SH-SY5Y (cell line): ENCODE data around the gene PLXNB1.

Experiments
- GATA2 ChIP-seq: IDR thresholded peaks from 2 replicates; pipeline ENCODE4 v1.6.1; 2011; ENCODE audit warnings: mild to moderate bottlenecking, low read depth, low read length
- GATA3 ChIP-seq: IDR thresholded peaks from 2 replicates; pipeline ENCODE4 v1.6.1; 2011; ENCODE audit warnings: low read depth, mild to moderate bottlenecking, low read length, moderate library complexity

DNA sequence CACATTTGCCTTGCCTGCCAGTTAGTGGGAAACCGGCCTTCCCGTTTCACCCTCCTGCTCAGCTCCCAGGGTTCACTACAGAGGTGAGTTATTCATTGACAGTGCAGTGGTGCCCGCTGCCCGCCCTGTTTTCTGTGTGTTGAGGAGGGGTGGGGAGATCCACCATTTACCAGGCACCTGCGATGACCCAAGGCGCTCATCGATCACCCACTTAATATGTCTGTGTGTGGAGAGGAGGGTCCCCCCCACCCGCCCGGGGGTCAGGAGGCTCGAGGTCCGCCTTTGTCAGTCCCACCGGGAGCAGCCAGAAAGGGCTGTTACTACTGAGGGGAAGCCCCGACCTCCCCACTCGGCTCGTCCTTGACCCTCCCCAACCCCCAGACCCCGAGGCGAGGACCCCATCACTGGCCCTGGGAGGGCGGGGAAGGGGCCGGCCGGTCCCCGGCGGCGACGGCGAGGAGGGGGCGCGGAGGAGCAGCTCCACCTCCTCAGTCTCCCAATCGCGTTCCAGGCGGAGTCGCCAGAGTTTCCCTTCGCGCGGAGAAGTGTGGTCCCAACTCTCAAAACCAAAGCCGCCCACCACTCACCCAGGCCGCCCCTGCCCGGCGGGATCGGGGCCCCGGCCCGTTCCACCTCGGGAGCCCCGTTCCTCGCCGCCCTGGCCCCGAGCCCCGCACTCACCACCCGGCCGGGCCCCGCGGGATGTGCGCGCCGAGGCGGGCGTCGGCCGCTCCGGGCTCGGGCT lies 1.1 kb downstream of the PLXNB1 start:
- TF ChIP-seq GATA3 (no peak), GATA2 (no peak)
